Activated CD4-positive, alpha-beta T cell treated with anti-CD3 and anti-CD28 coated beads, Interleukin-2, amount 50 U/mL, for 16 hours (primary cell): ENCODE results near the gene IQGAP2.
"Not testable (repeated sequence)": the region's sequence is repeated elsewhere in the genome, so short reads cannot be mapped to it uniquely, and the experiment has no call there.

Experiments used
- DNase-seq: peaks from one replicate; pipeline ENCODE4 v3.0.0-alpha.2; 2020

IQGAP2 gene, protein sequence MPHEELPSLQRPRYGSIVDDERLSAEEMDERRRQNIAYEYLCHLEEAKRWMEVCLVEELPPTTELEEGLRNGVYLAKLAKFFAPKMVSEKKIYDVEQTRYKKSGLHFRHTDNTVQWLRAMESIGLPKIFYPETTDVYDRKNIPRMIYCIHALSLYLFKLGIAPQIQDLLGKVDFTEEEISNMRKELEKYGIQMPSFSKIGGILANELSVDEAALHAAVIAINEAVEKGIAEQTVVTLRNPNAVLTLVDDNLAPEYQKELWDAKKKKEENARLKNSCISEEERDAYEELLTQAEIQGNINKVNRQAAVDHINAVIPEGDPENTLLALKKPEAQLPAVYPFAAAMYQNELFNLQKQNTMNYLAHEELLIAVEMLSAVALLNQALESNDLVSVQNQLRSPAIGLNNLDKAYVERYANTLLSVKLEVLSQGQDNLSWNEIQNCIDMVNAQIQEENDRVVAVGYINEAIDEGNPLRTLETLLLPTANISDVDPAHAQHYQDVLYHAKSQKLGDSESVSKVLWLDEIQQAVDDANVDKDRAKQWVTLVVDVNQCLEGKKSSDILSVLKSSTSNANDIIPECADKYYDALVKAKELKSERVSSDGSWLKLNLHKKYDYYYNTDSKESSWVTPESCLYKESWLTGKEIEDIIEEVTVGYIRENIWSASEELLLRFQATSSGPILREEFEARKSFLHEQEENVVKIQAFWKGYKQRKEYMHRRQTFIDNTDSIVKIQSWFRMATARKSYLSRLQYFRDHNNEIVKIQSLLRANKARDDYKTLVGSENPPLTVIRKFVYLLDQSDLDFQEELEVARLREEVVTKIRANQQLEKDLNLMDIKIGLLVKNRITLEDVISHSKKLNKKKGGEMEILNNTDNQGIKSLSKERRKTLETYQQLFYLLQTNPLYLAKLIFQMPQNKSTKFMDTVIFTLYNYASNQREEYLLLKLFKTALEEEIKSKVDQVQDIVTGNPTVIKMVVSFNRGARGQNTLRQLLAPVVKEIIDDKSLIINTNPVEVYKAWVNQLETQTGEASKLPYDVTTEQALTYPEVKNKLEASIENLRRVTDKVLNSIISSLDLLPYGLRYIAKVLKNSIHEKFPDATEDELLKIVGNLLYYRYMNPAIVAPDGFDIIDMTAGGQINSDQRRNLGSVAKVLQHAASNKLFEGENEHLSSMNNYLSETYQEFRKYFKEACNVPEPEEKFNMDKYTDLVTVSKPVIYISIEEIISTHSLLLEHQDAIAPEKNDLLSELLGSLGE (N-terminal part only)

DNA sequence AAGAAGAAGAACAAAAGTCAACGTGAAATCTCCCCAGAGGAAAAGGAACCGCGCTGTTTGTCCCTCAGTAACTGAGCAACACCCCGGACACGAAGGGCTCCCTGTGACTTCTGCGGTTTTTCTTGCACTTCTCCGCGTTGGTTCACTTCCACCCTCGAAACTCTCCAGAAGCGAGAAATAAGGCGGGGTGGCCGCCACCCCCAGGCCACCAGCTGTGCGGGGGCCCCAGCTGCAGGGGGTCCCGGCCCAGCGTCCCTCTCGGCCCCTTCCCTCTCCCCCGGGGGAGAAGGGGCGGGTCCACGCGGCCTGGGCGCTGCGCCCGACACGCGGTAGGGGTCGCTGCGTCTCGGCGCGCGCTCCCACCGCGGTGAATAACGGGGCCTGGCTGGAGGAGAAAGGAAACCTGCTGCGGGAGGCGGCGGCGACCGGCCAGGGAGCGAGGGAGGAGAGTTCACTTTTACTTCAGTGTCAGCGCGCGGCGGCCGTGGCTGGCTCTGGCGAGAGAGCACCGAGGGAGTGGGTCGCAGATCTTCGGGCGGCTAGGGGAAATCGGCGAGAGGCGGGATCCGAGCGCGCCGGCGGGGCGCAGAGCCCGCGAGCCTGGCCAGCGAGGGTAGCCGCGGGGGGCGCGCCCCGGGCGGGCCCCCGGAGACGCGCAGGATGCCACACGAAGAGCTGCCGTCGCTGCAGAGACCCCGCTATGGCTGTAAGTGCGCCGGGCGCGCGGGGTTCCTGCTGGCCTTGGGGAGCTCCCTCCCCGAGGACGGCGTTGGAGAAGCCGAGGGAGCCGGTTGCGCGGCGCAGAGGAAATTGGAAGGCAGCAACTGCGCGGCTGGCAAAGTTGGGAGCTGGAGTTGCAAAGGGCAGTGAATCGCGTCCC, at the start of gene IQGAP2:
IQGAP2 (plus strand) TSS at position 400 of the 880 bp plus-strand sequence; CDS start at position 661, 261 bp downstream.
- DNase-seq = peak; percentile 82

DNA sequence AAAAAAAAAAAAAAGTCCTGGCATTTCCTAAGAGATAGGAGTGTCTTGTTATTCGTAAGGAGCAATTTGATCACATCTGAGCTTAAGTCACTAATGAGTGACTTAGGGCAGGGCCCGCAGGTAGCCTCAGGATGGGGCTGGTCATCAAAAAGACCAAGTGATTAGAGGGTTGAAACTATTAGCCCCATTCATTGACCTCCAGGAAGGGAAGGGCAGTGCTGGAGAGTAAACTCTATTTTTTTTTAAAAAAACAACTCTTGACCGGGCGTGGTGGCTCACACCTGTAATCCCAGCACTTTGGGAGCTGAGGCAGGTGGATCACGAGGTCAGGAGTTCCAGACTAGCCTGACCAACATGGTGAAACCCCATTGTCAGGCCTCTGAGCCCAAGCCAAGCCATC, 46.2 kb upstream of the IQGAP2 start:
- DNase-seq = no peak

DNA sequence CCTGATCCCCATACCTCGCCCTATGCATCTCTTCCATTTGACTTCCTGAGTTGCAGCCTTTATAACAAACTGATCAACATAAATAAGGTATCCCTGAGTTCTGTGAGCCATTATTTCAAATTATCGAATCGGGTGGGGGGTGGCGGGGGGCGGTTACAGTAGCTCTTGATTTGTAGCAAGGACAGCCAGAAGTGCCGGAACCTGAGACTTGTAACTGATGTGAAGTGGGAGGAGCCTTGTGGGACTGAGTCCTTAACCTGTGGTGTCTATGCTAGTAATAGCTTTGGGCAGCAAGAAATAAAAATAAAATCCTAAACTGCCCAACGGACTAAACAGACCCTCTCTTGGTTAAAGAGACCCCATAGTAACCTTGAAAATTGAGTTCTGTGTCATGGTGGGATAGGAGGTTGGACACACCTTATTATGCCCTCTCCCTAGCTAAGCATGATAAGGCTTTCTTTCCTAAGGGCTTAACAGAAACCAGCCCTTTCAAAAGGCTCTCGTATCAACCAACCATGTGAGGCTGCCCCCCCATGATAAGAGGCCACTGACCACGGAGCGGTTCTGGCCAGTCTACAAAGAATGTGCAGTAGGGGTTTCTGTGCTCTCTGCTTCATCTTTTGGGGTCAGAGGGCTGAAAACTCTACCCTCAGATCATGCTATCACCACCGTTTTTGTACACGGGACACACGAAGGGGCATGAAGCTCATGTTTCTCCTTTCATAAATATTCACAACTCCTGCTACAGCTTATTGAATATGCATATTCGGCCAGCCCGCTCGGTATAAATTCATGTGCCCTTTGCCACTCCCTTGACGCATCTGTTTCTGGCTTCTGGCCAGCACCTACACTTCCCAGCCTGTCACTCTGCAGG, 39.5 kb upstream of the IQGAP2 start:
- DNase-seq = no peak

DNA sequence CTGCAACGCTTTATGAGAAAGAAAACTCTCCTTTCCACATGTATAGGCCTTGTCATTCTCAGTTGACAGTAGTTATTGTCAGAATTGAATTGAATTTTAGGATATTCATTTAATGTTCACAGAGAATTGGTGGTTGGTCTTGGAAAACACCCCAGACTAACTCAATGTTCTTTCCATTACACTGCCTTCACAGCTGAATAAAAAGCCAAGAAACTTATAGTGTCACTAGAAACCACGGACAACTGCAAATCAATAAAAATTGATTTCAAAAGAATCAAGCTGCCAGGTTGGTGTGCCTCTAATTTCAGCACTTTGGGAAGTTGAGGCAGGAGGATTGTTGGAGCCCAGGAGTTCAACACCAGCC, 38.9 kb upstream of the IQGAP2 start:
- DNase-seq = no peak

DNA sequence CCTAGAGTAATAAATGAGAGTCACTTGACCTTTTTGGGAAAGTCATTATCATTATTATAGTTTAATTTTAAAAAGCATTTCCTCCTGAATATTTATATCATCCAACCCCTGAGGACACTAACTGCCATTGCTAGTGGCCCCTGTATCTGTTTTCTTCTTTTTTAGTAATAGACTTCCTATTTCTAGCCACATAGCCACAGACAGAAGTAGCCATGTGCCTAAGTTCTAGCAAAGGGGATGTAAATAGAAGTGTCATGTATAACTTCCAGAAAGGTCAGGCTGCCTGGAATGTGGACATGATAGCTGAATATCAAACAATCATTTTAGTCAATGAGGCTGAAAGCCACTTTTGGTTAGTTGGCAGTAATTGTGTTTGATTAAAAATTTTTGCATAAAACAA, 37.5 kb upstream of the IQGAP2 start:
- no peak for DNase-seq

DNA sequence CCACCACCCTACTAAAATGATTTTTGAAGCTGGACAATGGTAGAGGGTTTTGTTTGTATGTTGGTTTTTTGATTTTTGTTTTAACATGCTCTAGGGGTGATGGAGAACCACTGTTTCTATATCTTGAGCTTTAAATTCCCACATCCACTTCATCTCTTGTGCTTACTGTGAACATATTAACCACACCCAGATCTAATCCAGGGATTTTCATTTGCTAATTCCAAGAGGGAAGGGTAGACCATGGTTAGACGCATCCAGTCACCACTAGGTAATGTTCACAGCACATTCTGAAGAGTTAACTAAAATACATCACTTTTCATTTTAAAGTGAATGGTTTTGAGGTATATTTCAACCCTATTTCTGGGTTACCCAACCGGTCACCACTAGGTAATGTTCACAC, 36.5 kb upstream of the IQGAP2 start:
- DNase-seq = no peak

DNA sequence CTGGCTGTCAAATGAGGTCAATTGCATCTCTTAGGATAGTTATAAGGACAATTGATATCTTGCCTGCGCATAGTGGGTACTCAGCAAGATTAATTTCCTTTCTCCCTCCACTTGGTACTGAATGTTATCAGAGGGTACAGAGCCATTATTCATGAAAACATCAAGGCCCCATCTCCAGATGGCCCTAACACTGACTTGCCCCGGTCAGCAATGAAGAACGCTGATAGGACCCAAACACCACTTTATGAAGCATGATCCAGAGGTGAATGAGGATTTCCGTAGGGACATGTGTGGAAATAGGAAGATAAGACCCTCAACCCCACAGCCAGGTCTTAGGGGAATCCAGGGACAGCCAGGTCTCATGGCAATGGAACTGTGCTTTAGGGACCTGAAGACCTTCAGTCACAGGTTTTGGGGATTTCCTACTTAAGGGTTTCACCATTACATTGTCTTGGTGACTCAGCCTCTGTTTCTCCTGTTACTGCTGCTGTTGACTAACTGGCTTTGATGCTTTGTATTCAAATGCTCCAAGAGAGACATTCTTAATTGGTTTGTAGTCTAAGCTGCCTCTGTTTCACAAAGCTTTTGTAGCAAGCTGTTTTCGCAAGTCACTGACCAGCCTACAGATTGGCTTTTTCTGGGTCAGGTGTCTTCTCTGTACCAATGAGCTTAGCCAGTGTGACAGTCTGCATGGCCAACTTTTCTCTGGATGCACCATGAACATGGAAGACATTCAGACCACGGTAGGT, 35.3 kb upstream of the IQGAP2 start:
- DNase-seq = peak; percentile 58

DNA sequence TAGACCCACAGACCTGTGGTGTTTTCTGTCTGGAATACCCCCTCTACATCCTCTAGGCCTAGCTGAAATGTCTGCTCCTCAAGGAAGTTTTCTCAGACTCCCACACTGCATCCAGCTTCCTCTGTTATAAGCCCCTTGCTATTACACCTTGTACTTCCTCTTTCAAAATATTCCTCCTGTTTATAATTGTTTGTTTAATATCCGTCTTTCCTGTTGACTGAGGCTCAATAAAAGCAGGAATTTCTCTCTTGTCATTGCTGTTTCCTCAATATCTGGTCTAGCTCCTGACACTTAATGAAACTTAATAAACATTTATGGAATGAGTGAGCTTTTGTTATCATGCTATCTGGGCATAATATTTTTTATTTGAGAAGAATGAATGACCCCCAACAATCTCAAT, 34.1 kb upstream of the IQGAP2 start:
- no peak for DNase-seq

DNA sequence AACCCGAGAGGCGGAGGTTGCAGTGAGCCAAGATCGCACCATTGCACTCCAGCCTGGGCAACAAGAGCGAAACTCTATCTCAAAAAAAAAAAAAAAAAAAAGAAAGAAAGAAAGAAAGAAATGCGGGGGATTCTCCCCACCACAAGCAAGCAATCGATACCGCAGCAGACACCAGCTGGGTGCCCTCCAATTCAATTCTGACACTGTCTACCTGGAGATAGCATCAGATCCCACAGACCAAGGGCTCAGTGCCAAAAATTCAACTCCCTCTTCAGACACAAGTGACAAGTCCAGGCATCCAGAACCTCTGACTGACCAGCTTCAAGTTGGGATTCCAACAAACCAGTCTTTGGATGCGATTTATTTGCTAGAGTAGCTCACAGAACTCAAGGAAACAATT, 33.4 kb upstream of the IQGAP2 start:
- DNase-seq = not testable (repeated sequence)

DNA sequence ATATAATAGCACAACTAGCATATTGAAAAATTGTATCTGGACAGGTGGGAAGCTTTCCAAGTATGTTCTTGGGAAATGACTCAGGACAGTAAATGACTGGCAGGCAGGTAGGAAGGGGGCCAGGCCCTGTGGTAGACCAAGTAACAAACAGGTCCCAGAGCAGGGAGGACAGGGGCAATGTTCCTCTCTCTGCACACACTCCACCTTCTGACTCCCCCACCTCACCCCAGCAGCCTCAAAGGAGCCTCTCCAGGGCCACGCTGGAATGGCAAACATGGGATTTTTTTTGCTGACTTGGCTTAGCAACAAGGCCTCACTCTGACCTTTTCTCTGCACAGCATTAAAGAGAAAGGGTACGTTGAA, 31.1 kb upstream of the IQGAP2 start:
- no peak for DNase-seq

DNA sequence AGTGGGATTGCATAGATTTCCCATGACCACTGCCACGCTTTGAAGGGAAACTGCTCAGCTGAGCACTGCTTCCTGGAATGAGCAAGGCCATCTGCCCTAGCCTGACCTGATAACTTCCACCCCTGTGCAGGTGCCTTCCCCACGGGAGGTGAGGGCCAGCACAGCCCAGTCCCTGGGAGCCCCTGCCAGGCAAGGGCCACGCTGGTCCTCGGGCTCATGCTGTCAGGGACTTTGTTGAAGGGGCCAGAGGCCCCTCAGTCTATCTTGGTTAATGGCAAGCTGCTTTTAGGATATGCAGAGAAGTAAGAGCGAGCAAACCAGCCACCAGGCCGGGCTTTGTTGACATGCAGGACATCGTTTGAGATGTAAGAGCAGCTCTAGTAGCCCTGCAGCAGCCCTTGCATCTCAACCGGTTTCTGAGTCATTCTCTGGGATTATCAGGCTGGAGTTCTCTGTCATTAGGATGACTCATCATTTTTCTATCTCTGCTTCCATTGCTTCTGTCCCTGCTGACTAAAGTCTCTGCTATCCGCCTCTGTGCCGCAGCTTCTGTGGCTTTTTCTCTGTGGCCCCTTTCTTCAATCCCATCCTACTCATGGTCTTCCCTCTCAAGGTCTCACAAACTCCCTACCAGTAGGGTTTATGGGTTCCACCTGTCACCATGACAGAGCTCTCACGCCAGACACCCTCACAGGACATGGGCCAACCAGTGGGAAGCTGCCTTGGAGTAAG, 30.6 kb upstream of the IQGAP2 start:
- no peak for DNase-seq

DNA sequence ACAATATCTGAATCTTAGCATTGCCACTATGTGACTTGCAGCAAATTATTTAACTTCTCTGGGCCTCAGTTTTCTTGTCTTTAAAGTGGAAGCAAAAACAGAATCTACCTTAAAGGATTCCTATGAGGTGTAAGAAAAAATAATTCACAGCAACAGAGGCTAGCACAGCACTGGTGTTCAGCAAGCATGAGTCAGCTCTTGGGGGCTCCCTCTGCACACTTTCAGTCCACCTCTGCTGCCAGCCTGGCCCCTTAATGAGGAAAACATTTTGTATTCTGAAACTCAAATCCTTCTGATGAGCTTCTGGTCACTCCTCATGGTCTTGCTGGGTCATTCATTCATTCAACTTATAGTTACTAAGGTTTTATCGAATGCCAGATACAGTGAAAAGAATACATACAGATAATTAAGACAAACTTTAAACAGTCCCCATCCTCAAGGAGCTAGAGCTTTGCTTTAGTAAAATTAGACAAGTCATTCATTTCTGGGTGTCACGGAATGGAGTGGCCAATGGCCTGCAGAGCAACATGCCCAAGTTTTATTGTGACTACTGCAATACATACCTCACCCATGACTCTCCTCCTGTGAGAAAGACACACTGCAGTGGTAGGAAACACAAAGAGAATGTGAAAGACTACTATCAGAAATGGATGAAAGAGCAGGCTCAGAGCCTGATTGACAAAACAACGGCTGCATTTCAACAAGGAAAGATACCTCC, 26.8 kb upstream of the IQGAP2 start:
- no peak for DNase-seq

DNA sequence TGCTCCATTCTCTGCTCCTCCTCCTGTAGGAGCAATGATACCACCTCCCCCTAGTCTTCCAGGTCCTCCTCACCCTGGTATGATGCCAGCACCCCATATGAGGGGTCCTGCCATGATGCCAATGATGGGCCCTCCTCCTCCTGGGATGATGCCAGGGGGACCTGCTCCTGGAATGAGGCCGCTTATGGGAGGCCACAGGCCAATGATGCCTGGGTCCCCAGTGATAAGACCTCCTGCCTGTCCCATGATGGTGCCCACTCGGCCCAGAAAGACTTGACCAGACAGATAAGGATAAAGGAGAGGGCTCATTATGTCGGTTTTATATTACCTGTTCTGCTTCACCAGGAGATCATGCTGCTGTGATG, 26.2 kb upstream of the IQGAP2 start:
- DNase-seq = no peak

DNA sequence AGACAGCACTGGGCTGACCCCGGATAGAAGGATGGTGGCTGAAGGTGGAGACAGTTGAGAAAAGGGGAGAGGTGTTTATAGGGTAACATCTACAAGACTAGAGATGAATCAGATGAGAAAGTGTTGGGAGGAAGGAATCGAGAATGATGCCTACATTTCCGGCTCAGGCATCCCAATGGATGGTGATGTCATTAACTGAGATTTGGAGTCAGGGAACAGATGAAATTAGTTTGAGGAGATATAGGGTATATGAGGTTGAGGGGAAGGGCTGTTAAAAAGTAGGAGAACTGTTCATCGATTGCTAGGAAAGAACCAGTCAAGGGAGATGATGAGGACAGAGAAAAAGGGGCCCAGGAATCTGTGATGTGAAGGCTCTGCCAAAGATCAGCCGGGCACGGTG, 24.7 kb upstream of the IQGAP2 start:
- DNase-seq = no peak

DNA sequence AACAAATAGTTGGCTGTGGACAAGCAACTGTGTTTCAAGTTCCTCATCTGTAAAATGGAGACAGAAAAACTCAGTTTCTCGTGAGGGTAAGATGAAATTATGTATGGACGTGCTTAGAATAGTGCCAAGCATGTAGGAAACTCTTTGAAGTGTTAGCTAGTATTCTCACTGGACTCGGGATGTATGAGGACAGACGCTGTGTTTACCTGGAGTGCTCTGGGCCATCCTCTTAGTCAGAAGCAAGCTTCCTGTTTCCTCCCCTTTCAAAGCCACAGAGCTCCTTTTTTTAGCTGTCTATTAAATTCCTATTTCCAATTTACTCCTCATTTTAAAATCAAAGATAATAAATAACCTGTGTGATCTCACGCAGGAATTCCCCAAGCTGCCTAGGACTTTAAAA, 23.8 kb upstream of the IQGAP2 start:
- no peak for DNase-seq

DNA sequence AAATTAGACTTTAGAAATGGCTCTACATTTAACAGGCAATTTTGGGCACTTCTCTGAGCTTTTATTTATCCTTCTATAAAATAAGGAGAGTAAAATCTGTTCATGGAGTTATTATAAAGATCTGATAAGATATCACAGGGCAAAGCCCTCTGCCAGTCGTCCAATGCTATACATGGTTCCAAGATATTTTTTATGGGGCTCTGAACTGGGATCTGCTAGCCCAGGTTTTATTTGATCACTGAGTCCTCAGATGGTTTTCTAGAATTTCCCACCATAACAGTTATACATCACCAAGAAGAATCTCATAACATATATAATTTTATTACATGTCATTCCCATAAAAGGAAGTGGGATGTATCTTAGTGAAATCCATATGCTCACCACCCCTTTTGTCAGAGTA, 23.2 kb upstream of the IQGAP2 start:
- DNase-seq = no peak

DNA sequence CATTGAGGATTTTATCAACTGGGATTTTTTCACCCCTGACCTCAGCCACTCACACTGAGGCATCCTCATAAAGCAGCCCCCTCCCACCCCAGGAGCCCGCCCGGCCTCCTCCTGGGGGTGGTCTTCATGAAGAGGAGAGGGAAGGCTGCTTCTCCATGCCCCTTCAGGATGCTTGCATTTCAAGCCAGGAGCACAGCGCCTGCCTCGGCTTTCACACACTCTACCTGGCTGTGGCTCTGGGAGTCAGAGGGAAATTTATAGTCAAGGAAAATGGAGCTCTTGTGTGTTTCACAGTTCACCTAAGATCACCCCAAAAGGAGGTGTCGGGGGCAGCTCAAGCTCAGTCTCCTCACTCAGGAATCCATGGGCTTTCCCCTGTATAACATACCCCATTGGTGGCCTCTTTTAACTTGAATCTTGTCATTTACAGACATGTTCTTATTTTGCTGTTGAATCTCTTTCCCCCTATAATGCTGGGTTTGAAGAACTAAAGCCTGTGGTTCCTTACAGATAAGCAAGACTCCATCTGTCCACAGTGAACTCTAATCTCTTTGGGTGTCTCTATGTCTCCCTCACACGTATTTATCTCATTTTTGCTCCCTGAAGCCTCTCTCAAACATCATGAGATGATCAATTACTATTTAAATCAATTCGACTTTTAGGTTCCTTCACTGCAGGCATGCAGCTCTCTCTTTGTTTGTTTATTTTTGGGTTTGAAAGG, 22.6 kb upstream of the IQGAP2 start:
- DNase-seq = no peak

DNA sequence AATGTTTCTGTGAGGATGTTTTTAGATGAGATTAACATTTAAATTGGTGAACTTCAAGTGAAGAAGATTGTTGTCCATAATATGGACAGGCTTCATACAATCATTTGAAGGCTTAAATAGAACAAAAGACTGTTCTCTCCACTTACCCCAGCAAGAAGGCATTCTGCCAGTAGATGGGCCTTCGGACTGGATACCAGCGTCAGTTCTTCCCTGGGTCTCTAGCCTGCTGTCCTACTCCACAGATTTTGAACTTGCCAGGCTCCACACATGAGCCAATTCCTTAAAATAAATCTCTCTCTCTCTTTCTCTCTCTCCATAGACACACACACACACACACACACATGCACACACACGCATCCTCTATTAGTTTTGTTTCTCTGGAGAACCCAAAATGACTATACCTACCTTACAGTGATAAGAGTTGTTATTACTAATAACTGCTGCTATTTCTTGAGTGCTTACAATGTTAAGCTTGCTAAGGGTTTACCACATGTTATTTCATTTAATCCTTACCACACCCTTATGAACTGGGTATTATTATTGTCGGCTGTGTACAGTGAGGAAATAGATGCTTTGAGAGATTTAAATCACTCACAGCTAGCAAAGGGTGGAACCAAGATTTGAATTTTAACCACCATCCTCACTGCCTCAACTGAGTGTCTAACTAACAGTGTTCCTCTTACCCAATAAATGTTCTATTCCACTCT, 19.8 kb upstream of the IQGAP2 start:
- DNase-seq = no peak
